ENCODE data around the gene GALNT9.

Gene GALNT9

GRCh38 chr12:132309596-132310086 is 19.7 kb downstream of the GALNT9 start:
- TF ChIP-seq ZFP3 (CRISPR knock-in tag; IDR thresholded peaks at IDR 0.05), result no peak
- no peak for TF ChIP-seq PPARA (CRISPR knock-in tag; IDR thresholded peaks at IDR 0.05; ENCODE audit: borderline replicate concordance)
- TF ChIP-seq BACH2 (CRISPR knock-in tag; IDR thresholded peaks at IDR 0.05; ENCODE audit: borderline replicate concordance), result no peak
- no peak for TF ChIP-seq CSDC2 (CRISPR knock-in tag; IDR thresholded peaks at IDR 0.05)
- TF ChIP-seq CSRNP3 (CRISPR knock-in tag; IDR thresholded peaks at IDR 0.05), result no peak
- TF ChIP-seq ISL1 (CRISPR knock-in tag; IDR thresholded peaks at IDR 0.05), result no peak
- TF ChIP-seq CREB5 (CRISPR knock-in tag; IDR thresholded peaks at IDR 0.05; ENCODE audit: low read depth), result no peak
- no peak for TF ChIP-seq ARNTL (CRISPR knock-in tag; IDR thresholded peaks at IDR 0.05; ENCODE audit: borderline replicate concordance, low read depth)
- no peak for TF ChIP-seq RARB (CRISPR knock-in tag; IDR thresholded peaks at IDR 0.05)
- no peak for TF ChIP-seq ZNF70 (CRISPR knock-in tag; IDR thresholded peaks at IDR 0.05)
- no peak for TF ChIP-seq GLIS3 (CRISPR knock-in tag; IDR thresholded peaks at IDR 0.05)
- TF ChIP-seq TOX (CRISPR knock-in tag; IDR thresholded peaks at IDR 0.05; ENCODE audit: borderline replicate concordance), result no peak
- TF ChIP-seq SNAI2 (CRISPR knock-in tag; IDR thresholded peaks at IDR 0.05), result no peak
- no peak for TF ChIP-seq OSR1 (CRISPR knock-in tag; IDR thresholded peaks at IDR 0.05)
- TF ChIP-seq TCF4 (CRISPR knock-in tag; IDR thresholded peaks at IDR 0.05; ENCODE audit: borderline replicate concordance), result no peak
- TF ChIP-seq POU6F1 (CRISPR knock-in tag; IDR thresholded peaks at IDR 0.05; ENCODE audit: borderline replicate concordance, low read depth), result no peak
- TF ChIP-seq ZNF565 (CRISPR knock-in tag; conservative IDR thresholded peaks at IDR 0.05; ENCODE audit: low read depth), result no peak
- TF ChIP-seq ZC3H10 (CRISPR knock-in tag; IDR thresholded peaks at IDR 0.05), result no peak
- no peak; the same call in 2 of the 3 replicates for ATAC-seq

GRCh38 chr12:132308853-132309595 is 20.4 kb downstream of the GALNT9 start:
- ATAC-seq, result no peak
- TF ChIP-seq ZFP3 (CRISPR knock-in tag; IDR thresholded peaks at IDR 0.05) (no peak), TOX (CRISPR knock-in tag; IDR thresholded peaks at IDR 0.05; ENCODE audit: borderline replicate concordance) (no peak), ZNF70 (CRISPR knock-in tag; IDR thresholded peaks at IDR 0.05) (no peak), TSHZ2 (CRISPR knock-in tag; IDR thresholded peaks at IDR 0.05) (no peak), ZFP30 (CRISPR knock-in tag; IDR thresholded peaks at IDR 0.05) (no peak), ZNF8 (CRISPR knock-in tag; IDR thresholded peaks at IDR 0.05) (no peak), GLIS3 (CRISPR knock-in tag; IDR thresholded peaks at IDR 0.05) (no peak), ISL1 (CRISPR knock-in tag; IDR thresholded peaks at IDR 0.05) (no peak), OSR1 (CRISPR knock-in tag; IDR thresholded peaks at IDR 0.05) (no peak), ARNTL (CRISPR knock-in tag; IDR thresholded peaks at IDR 0.05; ENCODE audit: borderline replicate concordance, low read depth) (no peak)

- ATAC-seq, result no peak
- TF ChIP-seq CSDC2 (CRISPR knock-in tag; IDR thresholded peaks at IDR 0.05), result no peak
- TF ChIP-seq ZNF565 (CRISPR knock-in tag; conservative IDR thresholded peaks at IDR 0.05; ENCODE audit: low read depth), result no peak
- no peak for TF ChIP-seq ZNF8 (CRISPR knock-in tag; IDR thresholded peaks at IDR 0.05)
- no peak for TF ChIP-seq PATZ1 (CRISPR knock-in tag; IDR thresholded peaks at IDR 0.05; ENCODE audit: borderline replicate concordance)
- no peak for TF ChIP-seq POU6F1 (CRISPR knock-in tag; IDR thresholded peaks at IDR 0.05; ENCODE audit: borderline replicate concordance, low read depth)
- no peak for TF ChIP-seq TCF4 (CRISPR knock-in tag; IDR thresholded peaks at IDR 0.05; ENCODE audit: borderline replicate concordance)
Observed at GRCh38 chr12:132307976-132308852, 21.2 kb downstream of the GALNT9 start.
